ENCODE results near the gene GARNL3. TPM values are rescaled to one million over a fixed set of nuclear protein-coding genes. Genes with fewer than 3 reads are reported as not detected.

Gene GARNL3
- total and polyA plus RNA-seq, 2 donors (not counting 3 experiments of a cell fraction or from before 2014, with no cell fraction given) = 1.4 to 8.3 TPM

GRCh38 chr9:127282611-127283010, 18.0 kb downstream of the GARNL3 start:
- FAIRE-seq (no peak), DNase-seq (ENCODE audit: low read depth, low spot score) (no peak)
- Histone ChIP-seq H2AFZ (ENCODE audit: low read depth, low read length) (no peak overlapping the region), H3K79me2 (ENCODE audit: control insufficient read depth, insufficient read depth, low read length) (no peaks in the 10 kb centered on the region), H3K9ac (replicated peaks; ENCODE audit: extremely low read depth, insufficient read depth, low read length) (no peak overlapping the region), H3K27ac (ENCODE audit: insufficient read depth, low read depth, low read length) (no peak overlapping the region), H3K4me1 (ENCODE audit: control insufficient read depth, extremely low read depth, insufficient read depth, low read length) (no peaks in the 10 kb centered on the region), H3K9me3 (replicated peaks; ENCODE audit: control insufficient read depth, insufficient read depth, low read length) (no peaks in the 10 kb centered on the region), H3K4me2 (ENCODE audit: insufficient read depth, low read length) (no peak overlapping the region), H3K27me3 (ENCODE audit: control insufficient read depth in 2 of 2, insufficient read depth in 2 of 2, low read length in 2 of 2) (no peaks in the 10 kb centered on the region), H3K9me1 (replicated peaks; ENCODE audit: control insufficient read depth, extremely low read depth, insufficient read depth, low read length) (no peaks in the 10 kb centered on the region), H4K20me1 (replicated peaks; ENCODE audit: control insufficient read depth, extremely low read depth, insufficient read depth, low read length) (no peaks in the 10 kb centered on the region), H3K4me3 (replicated peaks in 1 of 3; ENCODE audit: insufficient read depth in 1 of 3, low read depth in 1 of 3, low read length in 3 of 3) (no peak overlapping the region), H3K36me3 (ENCODE audit: control insufficient read depth in 2 of 2, extremely low read depth in 1 of 2, insufficient read depth in 2 of 2, low read length in 2 of 2) (no peaks in the 10 kb centered on the region)
- dilution Hi-C loops (cut with MboI; ENCODE audit: extremely low pct_ligation_motif_present, low sequenced_read_pairs) (no loop called here), intact Hi-C loops (cut with micrococcal nuclease) (no loop called here)
- ChIA-PET CTCF (interaction anchor here (1.3 kb wide), 1 partner anchor 26 kb away, joined by 3 read pairs; no protein-coding TSS in a partner anchor), POLR2A (no interaction called here)
- no TSS peak for BruUV-seq (replicated peaks)
- TF ChIP-seq GATA2 (IDR thresholded peaks at IDR 0.05; ENCODE audit: insufficient read depth, insufficient read length, low read depth, low read length) (no peak), JUN (IDR thresholded peaks at IDR 0.05; ENCODE audit: borderline replicate concordance, insufficient read depth, insufficient read length, low read depth) (no peak), FOS (IDR thresholded peaks at IDR 0.05; ENCODE audit: borderline replicate concordance, insufficient read depth, low read length) (no peak), MYC (IDR thresholded peaks at IDR 0.05; ENCODE audit: low read depth, low read length) (no peak), EZH2 (IDR thresholded peaks at IDR 0.05; ENCODE audit: borderline replicate concordance, low read depth, low read length, severe bottlenecking) (no peak), POLR2A (IDR thresholded peaks at IDR 0.05; ENCODE audit: low read depth, low read length) (no peak), POLR2AphosphoS5 (IDR thresholded peaks at IDR 0.05; ENCODE audit: insufficient read depth, low read depth, low read length) (no peak), MAX (IDR thresholded peaks at IDR 0.05; ENCODE audit: insufficient read depth, insufficient read length) (no peak), CTCF (IDR thresholded peaks at IDR 0.05; ENCODE audit: extremely low read depth in 1 of 2, insufficient read depth in 1 of 2, low read depth in 1 of 2, low read length in 2 of 2) (no peak)
